GM12874 (cell line): ENCODE results near the gene GAB3.

Experiments
- TF ChIP-seq, protein P1 (sequence below): IDR thresholded peaks from 2 replicates; pipeline ENCODE4 v1.5.1; 2011; ENCODE audit warnings: low read depth, mild to moderate bottlenecking, control low read depth, low read length, moderate library complexity; ENCODE audit not compliant: insufficient read depth

The GAB3 gene

DNA sequence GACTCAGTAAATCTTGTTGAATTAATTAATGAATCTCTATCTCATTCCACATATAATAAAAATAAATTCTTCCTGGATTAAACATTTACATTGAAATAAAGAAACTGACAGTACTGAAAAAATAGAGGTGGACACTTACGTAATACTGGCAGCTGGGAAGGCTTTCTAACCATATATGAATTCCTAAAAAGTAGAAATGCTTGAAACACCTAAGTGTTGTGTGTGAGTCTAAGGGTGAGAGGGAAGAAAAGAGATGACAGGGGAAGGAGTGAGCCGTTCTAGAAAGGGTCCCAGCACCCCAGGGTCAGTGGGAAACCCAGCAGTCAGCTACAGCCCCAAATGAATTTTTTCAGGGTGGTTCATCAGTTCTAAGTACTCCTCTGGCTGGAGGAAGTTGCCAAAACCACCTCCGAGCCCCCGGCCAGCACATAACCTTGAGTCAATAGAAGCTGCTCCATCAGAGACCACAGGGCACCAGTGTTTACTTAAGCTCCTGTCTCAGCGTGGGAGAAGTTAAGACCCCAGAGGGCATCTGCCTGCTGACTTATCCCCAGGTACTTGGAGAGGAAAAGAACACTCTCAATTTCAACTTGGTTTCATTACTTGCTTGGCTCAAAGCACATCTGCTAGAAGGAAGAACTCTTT is 18.3 kb downstream of the GAB3 start:
- TF ChIP-seq, protein P1, sequence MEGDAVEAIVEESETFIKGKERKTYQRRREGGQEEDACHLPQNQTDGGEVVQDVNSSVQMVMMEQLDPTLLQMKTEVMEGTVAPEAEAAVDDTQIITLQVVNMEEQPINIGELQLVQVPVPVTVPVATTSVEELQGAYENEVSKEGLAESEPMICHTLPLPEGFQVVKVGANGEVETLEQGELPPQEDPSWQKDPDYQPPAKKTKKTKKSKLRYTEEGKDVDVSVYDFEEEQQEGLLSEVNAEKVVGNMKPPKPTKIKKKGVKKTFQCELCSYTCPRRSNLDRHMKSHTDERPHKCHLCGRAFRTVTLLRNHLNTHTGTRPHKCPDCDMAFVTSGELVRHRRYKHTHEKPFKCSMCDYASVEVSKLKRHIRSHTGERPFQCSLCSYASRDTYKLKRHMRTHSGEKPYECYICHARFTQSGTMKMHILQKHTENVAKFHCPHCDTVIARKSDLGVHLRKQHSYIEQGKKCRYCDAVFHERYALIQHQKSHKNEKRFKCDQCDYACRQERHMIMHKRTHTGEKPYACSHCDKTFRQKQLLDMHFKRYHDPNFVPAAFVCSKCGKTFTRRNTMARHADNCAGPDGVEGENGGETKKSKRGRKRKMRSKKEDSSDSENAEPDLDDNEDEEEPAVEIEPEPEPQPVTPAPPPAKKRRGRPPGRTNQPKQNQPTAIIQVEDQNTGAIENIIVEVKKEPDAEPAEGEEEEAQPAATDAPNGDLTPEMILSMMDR: no peak

DNA sequence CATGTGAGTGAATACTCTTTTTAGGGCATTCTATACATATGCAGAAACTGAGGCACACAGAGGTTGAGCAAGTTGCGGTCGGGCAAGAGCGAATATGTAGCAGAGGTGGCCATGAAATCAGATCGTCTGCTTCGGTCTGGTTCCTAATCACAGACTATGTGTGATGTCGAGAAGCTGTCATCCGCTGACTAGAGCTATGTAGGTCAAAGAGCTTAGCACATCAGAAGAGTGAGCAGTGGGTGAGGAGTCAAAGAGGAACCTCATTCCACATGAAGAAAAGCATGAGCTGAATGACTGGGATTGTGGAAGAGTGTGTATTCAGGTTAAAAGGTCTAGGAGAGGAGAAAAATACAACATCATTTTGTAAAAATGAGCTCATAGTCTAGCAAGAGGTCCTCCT is 19.0 kb downstream of the GAB3 start:
- TF ChIP-seq, protein P1: no peak

DNA sequence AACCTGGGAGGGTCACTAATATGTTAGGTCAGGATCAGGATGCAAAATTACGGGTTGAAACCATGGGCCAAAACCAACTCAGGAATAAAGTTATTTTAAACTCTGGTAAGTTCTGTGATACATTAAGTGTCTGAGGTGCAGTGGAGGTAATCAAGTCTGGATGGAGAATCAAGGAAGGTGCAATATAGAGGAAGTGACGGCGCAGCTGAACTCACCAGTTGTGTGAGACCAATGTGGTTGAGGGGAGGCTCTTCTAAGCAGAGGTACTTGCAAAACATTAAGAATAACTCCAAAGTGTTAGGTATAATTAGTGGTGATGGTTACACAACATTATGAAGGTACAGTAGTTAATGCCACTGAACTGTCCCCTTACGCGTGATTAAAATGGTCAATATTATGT is 19.7 kb downstream of the GAB3 start:
- TF ChIP-seq, protein P1: no peak

DNA sequence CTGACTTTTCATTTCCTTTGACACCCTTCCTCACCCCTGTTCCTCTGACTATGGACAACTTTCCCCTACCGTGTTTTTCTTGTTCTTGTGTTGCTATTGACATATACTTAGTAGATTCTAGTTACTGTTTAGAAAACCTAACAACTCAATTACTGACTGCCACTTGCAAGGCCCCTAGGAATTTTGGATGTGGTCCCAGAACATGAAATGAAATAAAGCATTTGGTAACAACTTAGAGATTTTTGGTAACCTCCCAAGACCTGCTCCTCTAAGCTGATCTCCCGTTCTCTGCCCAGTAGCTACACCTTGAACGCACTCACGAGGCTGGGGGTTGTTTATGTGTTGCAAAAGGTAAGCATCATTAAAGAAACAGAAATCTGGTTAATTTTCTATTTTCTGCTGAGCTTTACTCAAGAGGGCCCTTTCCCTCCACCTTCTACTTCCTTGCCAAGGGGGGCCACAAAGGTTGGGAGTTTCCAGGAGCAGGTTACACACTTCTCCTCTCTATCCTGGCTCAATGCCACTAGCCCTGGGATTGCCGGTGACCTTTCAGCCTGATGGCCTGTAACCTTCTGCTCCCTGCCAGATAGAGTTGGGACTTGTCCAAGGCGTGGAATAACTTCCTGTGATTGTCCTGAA is 20.5 kb downstream of the GAB3 start:
- TF ChIP-seq, protein P1: no peak

DNA sequence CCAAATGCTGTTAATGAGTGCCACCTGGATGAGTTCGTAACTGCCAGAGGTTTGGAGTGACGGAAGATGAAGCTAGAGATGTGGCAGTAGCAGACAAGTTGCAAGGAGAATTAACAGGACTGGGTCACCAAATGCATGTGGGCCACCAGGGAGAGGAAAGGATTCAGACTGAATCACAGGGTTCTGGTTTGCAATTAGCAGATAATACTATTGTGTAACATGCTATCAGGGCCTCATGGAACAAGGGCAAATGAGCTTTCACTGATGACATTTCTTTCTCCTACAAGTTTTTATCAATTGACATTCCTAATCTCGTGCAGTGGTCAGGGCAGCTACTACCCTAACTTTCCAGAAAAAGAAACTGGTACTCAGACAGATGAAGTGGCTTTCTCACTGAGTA is 21.4 kb downstream of the GAB3 start:
- TF ChIP-seq, protein P1: no peak

DNA sequence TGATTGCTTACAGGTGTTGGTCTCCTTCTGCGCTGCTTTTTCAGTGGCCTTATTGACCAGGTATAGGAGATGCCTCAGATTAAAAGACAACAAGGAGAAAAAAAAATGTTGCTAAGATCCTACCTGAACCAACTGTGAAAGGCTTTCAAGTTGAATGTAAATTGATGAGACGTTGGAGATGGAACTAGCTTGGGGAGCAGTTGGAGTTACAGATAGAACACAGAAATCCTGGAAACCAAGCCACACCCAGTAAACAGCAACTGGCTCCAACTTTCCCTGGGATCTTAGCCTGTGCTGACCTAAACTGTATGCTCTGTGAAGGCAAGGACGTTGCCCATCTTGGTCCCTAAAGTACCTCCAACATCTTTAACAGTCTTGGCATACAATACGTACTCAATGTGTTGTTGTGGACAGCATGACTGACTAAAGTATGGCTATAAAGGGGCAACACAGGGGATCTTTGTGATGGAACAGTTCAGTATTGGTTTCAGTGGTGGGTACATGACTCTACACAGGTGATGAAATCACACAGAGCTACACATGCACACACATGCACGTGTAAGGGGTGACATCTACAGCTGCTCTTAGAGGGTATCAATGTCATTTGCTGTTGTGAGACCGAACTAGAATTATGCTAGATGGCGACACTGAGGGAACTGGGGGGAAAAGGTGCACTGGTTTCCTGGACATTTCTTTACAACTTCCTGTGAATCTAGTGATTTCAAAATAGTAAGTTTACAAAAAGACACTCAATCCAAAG is 22.3 kb downstream of the GAB3 start:
- TF ChIP-seq, protein P1: no peak

DNA sequence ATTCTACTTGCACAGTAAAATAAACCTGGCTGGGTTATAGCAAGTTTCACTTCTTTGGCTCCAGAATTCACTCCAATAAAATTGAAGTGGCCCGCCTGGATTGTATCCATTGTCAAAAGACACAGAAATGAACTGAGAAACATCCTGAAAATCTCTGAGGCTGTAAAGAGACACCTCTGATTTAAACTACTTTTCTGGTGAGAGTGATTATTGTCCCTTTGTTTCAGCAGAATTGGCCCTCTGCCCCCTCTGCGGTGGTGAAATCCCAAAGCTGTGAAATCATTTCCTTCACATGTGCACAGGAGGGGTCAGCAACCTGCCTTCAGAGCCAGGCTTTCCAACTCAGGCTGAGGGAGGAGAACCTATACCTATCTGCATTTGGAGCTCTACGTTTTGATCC is 23.0 kb downstream of the GAB3 start:
- TF ChIP-seq, protein P1: no peak
